ENCODE data around the gene SNPH.
"Not testable (repeated sequence)": the region's sequence is repeated elsewhere in the genome, so short reads cannot be mapped to it uniquely, and the experiment has no call there.

The SNPH gene

GRCh38 chr20:1266167-1266973, at the start of gene SNPH:
Gene SNPH (plus strand): TSS chr20:1266294. CDS start chr20:1296240, 29,946 bp downstream.
- DNase-seq (ENCODE audit: low spot score): peak; percentile 80

GRCh38 chr20:1216527-1217427, 49.3 kb upstream of the SNPH start:
- DNase-seq (ENCODE audit: low spot score): not testable (repeated sequence)

- DNase-seq (ENCODE audit: low spot score): not testable (repeated sequence)
These were observed 43.3 kb upstream of the SNPH start for GRCh38 chr20:1222750-1223149.

GRCh38 chr20:1224205-1224890, 41.7 kb upstream of the SNPH start:
- DNase-seq (ENCODE audit: low spot score): no peak

- DNase-seq (ENCODE audit: low spot score): no peak
These were observed 40.8 kb upstream of the SNPH start for GRCh38 chr20:1225263-1225782.

- DNase-seq (ENCODE audit: low spot score): peak; percentile 63
These were observed 40.1 kb upstream of the SNPH start, which contains the start of gene RAD21L1 for GRCh38 chr20:1225783-1226654. Gene RAD21L1 (plus strand): TSS chr20:1226044. CDS start chr20:1228454, 2,410 bp downstream.

- no peak for DNase-seq (ENCODE audit: low spot score)
These were observed 36.6 kb upstream of the SNPH start for GRCh38 chr20:1229541-1229940.

- no peak for DNase-seq (ENCODE audit: low spot score)
These were observed 33.6 kb upstream of the SNPH start for GRCh38 chr20:1232286-1233111.

GRCh38 chr20:1240549-1240948, 25.5 kb upstream of the SNPH start:
- DNase-seq (ENCODE audit: low spot score): no peak

GRCh38 chr20:1241456-1241855, 24.6 kb upstream of the SNPH start:
- DNase-seq (ENCODE audit: low spot score): no peak

GRCh38 chr20:1242099-1242498, 24.0 kb upstream of the SNPH start:
- no peak for DNase-seq (ENCODE audit: low spot score)

GRCh38 chr20:1242530-1242929, 23.6 kb upstream of the SNPH start:
- DNase-seq (ENCODE audit: low spot score): peak; percentile 94

- no peak for DNase-seq (ENCODE audit: low spot score)
These were observed 20.5 kb upstream of the SNPH start for GRCh38 chr20:1245578-1245977.

GRCh38 chr20:1247689-1248088, 18.4 kb upstream of the SNPH start:
- no peak for DNase-seq (ENCODE audit: low spot score)

GRCh38 chr20:1250282-1250681, 15.8 kb upstream of the SNPH start:
- DNase-seq (ENCODE audit: low spot score): not testable (repeated sequence)

GRCh38 chr20:1252416-1252815, 13.7 kb upstream of the SNPH start:
- DNase-seq (ENCODE audit: low spot score): no peak

- no peak for DNase-seq (ENCODE audit: low spot score)
These were observed 11.8 kb upstream of the SNPH start for GRCh38 chr20:1254254-1254653.

- no peak for DNase-seq (ENCODE audit: low spot score)
These were observed 10.4 kb upstream of the SNPH start for GRCh38 chr20:1255675-1256074.

- DNase-seq (ENCODE audit: low spot score): peak; percentile 26
These were observed 2.2 kb upstream of the SNPH start for GRCh38 chr20:1263853-1264252.

GRCh38 chr20:1264727-1265126, 1.4 kb upstream of the SNPH start:
- no peak for DNase-seq (ENCODE audit: low spot score)

Data from kidney tubule cell (primary cell).